ENCODE measurements around the gene XRCC3. TPM values are rescaled to one million over a fixed set of nuclear protein-coding genes. Genes with fewer than 3 reads are reported as not detected.
A peak's percentile ranks its signal among the peaks of the same experiment; 100 is the strongest.

XRCC3 gene
- total RNA-seq, 1 experiment from 2014 or later = 53.0 TPM

- in situ Hi-C loops (cut with HindIII; ENCODE audit: low sequenced_read_pairs) = no loop called here
- DNase-seq (ENCODE audit: low spot score) = no peak
Measured at GRCh38 chr14:103686831-103687485, 28.3 kb downstream of the XRCC3 start.

- in situ Hi-C loops (cut with HindIII; ENCODE audit: low sequenced_read_pairs) = no loop called here
- DNase-seq (ENCODE audit: low spot score) = peak; percentile 70
Measured at GRCh38 chr14:103685276-103686211, 29.7 kb downstream of the XRCC3 start.

GRCh38 chr14:103684871-103685270 lies 30.4 kb downstream of the XRCC3 start:
- in situ Hi-C loops (cut with HindIII; ENCODE audit: low sequenced_read_pairs) = no loop called here

GRCh38 chr14:103684471-103684870 lies 30.8 kb downstream of the XRCC3 start:
- in situ Hi-C loops (cut with HindIII; ENCODE audit: low sequenced_read_pairs) = no loop called here
- DNase-seq (ENCODE audit: low spot score) = no peak

More at GRCh38 chr14:103684871-103685270, 30.4 kb downstream of the XRCC3 start:
- peak; percentile 63 for DNase-seq (ENCODE audit: low spot score)

- no peak for DNase-seq (ENCODE audit: low spot score)
- in situ Hi-C loops (cut with HindIII; ENCODE audit: low sequenced_read_pairs) = no loop called here
Measured at GRCh38 chr14:103683139-103683538, 32.1 kb downstream of the XRCC3 start.

GRCh38 chr14:103680491-103681231 lies 34.6 kb downstream of the XRCC3 start:
- in situ Hi-C loops (cut with HindIII; ENCODE audit: low sequenced_read_pairs) = no loop called here
- no peak for DNase-seq (ENCODE audit: low spot score)

- no peak for DNase-seq (ENCODE audit: low spot score)
- in situ Hi-C loops (cut with HindIII; ENCODE audit: low sequenced_read_pairs) = loop anchor here (5.0 kb wide), 1 partner anchor 87 kb away; no protein-coding TSS in a partner anchor
Measured at GRCh38 chr14:103679351-103679750, 35.9 kb downstream of the XRCC3 start.

- in situ Hi-C loops (cut with HindIII; ENCODE audit: low sequenced_read_pairs) = loop anchor here (5.0 kb wide), 1 partner anchor 85 kb away; no protein-coding TSS in a partner anchor
- no peak for DNase-seq (ENCODE audit: low spot score)
Measured at GRCh38 chr14:103676881-103677675, 38.2 kb downstream of the XRCC3 start.

- DNase-seq (ENCODE audit: low spot score) = no peak
- in situ Hi-C loops (cut with HindIII; ENCODE audit: low sequenced_read_pairs) = loop anchor here (5.0 kb wide), 1 partner anchor 84 kb away; no protein-coding TSS in a partner anchor
Measured at GRCh38 chr14:103675957-103676356, 39.3 kb downstream of the XRCC3 start.

- in situ Hi-C loops (cut with HindIII; ENCODE audit: low sequenced_read_pairs) = no loop called here
- no peak for DNase-seq (ENCODE audit: low spot score)
Measured at GRCh38 chr14:103671911-103672310, 43.3 kb downstream of the XRCC3 start.

- in situ Hi-C loops (cut with HindIII; ENCODE audit: low sequenced_read_pairs) = no loop called here
- DNase-seq (ENCODE audit: low spot score) = no peak
Measured at GRCh38 chr14:103669370-103669769, 45.9 kb downstream of the XRCC3 start.

- in situ Hi-C loops (cut with HindIII; ENCODE audit: low sequenced_read_pairs) = no loop called here
- DNase-seq (ENCODE audit: low spot score) = no peak
Measured at GRCh38 chr14:103668117-103668516, 47.1 kb downstream of the XRCC3 start.

GRCh38 chr14:103667671-103668070 lies 47.6 kb downstream of the XRCC3 start:
- no peak for DNase-seq (ENCODE audit: low spot score)
- in situ Hi-C loops (cut with HindIII; ENCODE audit: low sequenced_read_pairs) = no loop called here

GRCh38 chr14:103663506-103663905 lies 51.7 kb downstream of the XRCC3 start:
- no peak for DNase-seq (ENCODE audit: low spot score)
- in situ Hi-C loops (cut with HindIII; ENCODE audit: low sequenced_read_pairs) = no loop called here

- in situ Hi-C loops (cut with HindIII; ENCODE audit: low sequenced_read_pairs) = no loop called here
- no peak for DNase-seq (ENCODE audit: low spot score)
Measured at GRCh38 chr14:103662591-103662990, 52.7 kb downstream of the XRCC3 start.

GRCh38 chr14:103662029-103662428 lies 53.2 kb downstream of the XRCC3 start:
- DNase-seq (ENCODE audit: low spot score) = no peak
- in situ Hi-C loops (cut with HindIII; ENCODE audit: low sequenced_read_pairs) = no loop called here

- in situ Hi-C loops (cut with HindIII; ENCODE audit: low sequenced_read_pairs) = no loop called here
Measured at GRCh38 chr14:103659631-103660030, 55.6 kb downstream of the XRCC3 start.

GRCh38 chr14:103657471-103657870 lies 57.8 kb downstream of the XRCC3 start:
- DNase-seq (ENCODE audit: low spot score) = peak; percentile 66
- in situ Hi-C loops (cut with HindIII; ENCODE audit: low sequenced_read_pairs) = no loop called here

More at GRCh38 chr14:103659631-103660030, 55.6 kb downstream of the XRCC3 start:
- DNase-seq (ENCODE audit: low spot score) = no peak

GRCh38 chr14:103656756-103657133 lies 58.5 kb downstream of the XRCC3 start:
- peak; percentile 50 for DNase-seq (ENCODE audit: low spot score)
- in situ Hi-C loops (cut with HindIII; ENCODE audit: low sequenced_read_pairs) = no loop called here
